ENCODE data around the gene CADM1.

Gene CADM1

DNA sequence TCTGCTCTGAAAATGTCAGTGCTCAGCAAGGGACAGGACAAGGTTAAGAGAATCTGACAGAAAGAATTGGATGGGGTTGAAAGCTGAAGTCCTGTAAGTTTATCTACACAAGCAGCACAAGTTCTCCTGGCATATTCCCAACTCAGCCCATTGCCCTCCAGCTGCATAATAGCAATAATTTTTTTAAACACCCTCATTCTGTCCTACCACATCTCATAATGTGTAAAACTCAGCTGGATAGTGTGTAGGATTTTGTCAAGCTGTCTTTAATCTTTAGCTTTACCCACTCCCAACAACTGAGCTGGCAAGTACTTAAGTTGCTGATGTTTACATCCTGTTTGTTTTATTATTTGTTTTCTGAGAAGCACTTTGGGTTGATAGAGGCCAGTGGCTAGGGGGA, 158.9 kb downstream of the CADM1 start:
- Histone ChIP-seq H3K27me3 (ENCODE audit: control insufficient read depth in 1 of 2, insufficient read depth in 2 of 2, low read length in 2 of 2) (no peaks in the 10 kb centered on the region), H3K36me3 (ENCODE audit: insufficient read depth, low read length) (no peaks in the 10 kb centered on the region), H3K9ac (ENCODE audit: low read length) (no peak overlapping the region), H3K27ac (ENCODE audit: low read depth, low read length) (no peak overlapping the region), H3K9me3 (ENCODE audit: low read length) (no peaks in the 10 kb centered on the region), H3K4me1 (ENCODE audit: insufficient read depth, low read length) (no peaks in the 10 kb centered on the region), H3K4me3 (ENCODE audit: low read depth in 1 of 2, low read length in 2 of 2) (no peak overlapping the region)

DNA sequence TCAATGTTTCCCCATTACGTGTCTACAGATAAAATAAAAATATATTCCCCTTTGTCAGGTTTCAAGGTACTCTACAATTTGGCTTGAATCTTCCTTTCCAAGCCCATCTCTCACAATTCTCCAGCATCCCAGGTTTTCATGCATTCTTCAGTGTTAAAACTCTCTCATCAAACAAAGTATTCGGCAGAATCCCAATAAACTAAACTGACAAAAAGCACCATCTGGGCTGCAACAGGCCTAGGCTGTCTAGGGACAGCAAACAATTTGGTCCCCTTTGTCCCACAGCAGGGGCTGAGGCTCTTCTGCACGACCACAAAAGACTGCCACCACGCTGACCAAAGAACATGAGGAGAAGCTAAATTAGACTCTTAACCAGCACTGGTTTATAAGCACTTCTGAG, 159.4 kb downstream of the CADM1 start:
- no peak overlapping the region for H3K4me3 ChIP-seq (ENCODE audit: low read depth in 1 of 2, low read length in 2 of 2)
- H3K27ac ChIP-seq (ENCODE audit: low read depth, low read length), result no peak overlapping the region
- no peaks in the 10 kb centered on the region for H3K27me3 ChIP-seq (ENCODE audit: control insufficient read depth in 1 of 2, insufficient read depth in 2 of 2, low read length in 2 of 2)
- H3K4me1 ChIP-seq (ENCODE audit: insufficient read depth, low read length), result no peaks in the 10 kb centered on the region
- H3K9ac ChIP-seq (ENCODE audit: low read length), result no peak overlapping the region
- no peaks in the 10 kb centered on the region for H3K36me3 ChIP-seq (ENCODE audit: insufficient read depth, low read length)
- no peaks in the 10 kb centered on the region for H3K9me3 ChIP-seq (ENCODE audit: low read length)

DNA sequence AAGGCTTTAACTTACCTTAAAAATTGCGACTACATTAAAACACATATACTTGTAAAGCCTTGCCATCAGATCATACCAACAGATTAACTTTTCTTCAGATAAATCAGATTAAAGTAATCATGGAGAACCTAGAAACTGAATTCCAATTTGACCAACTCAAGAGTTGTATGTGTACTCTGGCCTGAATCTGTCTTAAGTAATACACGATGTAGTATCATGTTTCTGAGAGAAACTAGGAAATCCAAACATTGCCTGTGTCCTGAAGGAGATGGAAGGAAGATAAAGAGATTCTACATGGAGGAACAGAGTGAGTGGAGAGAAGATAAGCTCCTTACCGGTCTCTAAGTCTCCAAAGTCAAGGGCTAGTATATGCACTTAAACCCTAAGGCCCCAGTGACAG, 162.1 kb downstream of the CADM1 start:
- no peak overlapping the region for H3K9ac ChIP-seq (ENCODE audit: low read length)
- no peak overlapping the region for H3K4me3 ChIP-seq (ENCODE audit: low read depth in 1 of 2, low read length in 2 of 2)
- H3K36me3 ChIP-seq (ENCODE audit: insufficient read depth, low read length), result no peaks in the 10 kb centered on the region
- H3K27me3 ChIP-seq (ENCODE audit: control insufficient read depth in 1 of 2, insufficient read depth in 2 of 2, low read length in 2 of 2), result no peaks in the 10 kb centered on the region
- H3K9me3 ChIP-seq (ENCODE audit: low read length), result no peaks in the 10 kb centered on the region
- no peak overlapping the region for H3K27ac ChIP-seq (ENCODE audit: low read depth, low read length)
- H3K4me1 ChIP-seq (ENCODE audit: insufficient read depth, low read length), result no peaks in the 10 kb centered on the region

DNA sequence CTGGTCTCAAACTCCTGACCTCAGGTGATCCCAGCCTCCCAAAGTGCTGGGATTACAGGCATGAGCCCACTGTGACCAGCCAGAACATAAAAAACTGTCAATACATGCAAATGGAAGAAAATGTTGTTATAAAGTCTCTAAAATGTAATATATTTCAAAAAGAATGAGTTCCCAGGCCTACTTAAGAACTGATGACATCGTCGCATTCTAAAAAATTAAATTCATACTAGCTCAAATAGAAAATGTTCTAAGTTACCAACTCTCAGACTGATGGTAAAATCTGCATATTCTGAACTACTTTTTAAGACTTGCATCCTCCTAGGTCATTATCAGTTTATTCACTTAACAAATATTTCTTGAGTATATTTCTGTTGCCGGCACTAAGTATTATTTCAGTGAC, 163.3 kb downstream of the CADM1 start:
- H3K4me1 ChIP-seq (ENCODE audit: insufficient read depth, low read length), result no peaks in the 10 kb centered on the region
- no peaks in the 10 kb centered on the region for H3K27me3 ChIP-seq (ENCODE audit: control insufficient read depth in 1 of 2, insufficient read depth in 2 of 2, low read length in 2 of 2)
- no peak overlapping the region for H3K4me3 ChIP-seq (ENCODE audit: low read depth in 1 of 2, low read length in 2 of 2)

DNA sequence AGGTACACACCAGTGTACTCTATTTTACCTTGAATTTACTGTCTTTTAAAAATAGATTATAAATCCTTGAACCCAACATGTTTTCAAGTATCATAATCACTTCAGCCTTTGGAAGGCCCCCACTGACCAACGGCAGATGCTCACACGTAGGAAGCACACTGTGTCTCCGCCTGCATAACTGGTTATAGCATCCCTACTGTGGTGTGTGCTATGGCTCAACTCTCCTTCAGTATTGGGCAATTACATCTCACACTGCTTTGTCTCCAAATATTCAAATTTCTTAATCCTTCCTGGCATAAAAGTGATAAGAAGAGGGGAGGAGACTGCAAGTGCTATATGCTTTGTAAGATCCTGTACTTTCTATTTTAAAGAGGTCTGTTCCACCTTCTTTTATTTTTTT, 165.7 kb downstream of the CADM1 start:
- H3K9ac ChIP-seq (ENCODE audit: low read length), result no peak overlapping the region
- H3K4me1 ChIP-seq (ENCODE audit: insufficient read depth, low read length), result no peaks in the 10 kb centered on the region
- H3K9me3 ChIP-seq (ENCODE audit: low read length), result no peaks in the 10 kb centered on the region
- no peaks in the 10 kb centered on the region for H3K36me3 ChIP-seq (ENCODE audit: insufficient read depth, low read length)
- no peak overlapping the region for H3K4me3 ChIP-seq (ENCODE audit: low read depth in 1 of 2, low read length in 2 of 2)
- H3K27ac ChIP-seq (ENCODE audit: low read depth, low read length), result no peak overlapping the region
- no peaks in the 10 kb centered on the region for H3K27me3 ChIP-seq (ENCODE audit: control insufficient read depth in 1 of 2, insufficient read depth in 2 of 2, low read length in 2 of 2)

More for the DNA sequence above, 163.3 kb downstream of the CADM1 start:
- Histone ChIP-seq H3K9ac (ENCODE audit: low read length) (no peak overlapping the region), H3K9me3 (ENCODE audit: low read length) (no peaks in the 10 kb centered on the region), H3K36me3 (ENCODE audit: insufficient read depth, low read length) (no peaks in the 10 kb centered on the region), H3K27ac (ENCODE audit: low read depth, low read length) (no peak overlapping the region)

DNA sequence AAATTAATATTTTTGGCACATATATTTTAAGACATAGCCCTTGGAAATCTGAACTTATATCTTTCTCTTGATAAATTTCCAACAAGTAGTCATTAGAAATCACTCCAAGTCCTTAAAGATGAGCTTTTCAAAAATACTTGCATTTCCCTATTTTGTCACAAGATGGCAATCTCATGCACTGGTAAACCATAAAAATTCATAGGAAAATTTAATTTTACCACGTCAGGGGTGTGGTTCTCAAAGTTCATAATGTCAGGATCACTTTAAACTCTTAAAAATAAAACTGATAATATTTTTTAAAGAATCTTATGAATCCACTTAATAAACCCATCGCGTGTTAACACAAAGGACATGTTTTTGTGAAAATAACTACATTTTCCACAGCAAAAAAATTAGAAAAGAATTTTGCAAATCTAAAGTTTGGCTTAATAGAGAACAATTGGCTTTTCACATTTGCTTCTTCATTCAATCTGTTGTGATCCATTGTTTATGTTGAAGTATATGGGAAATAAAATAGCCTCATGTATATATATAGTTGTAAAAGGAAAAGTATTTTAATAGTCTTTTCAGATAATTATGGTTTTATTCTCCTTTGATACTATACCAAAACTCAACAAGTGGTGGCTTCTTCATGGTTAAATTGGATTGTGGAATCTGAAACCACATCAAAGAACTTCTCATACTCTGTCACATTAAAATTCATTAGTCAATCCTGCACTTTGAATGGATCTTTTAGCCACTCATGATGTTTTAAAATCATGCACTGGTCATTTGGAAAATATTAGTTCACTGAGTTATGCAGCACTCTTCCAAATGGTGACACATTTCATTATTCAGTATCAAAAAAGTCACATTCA, 169.1 kb downstream of the CADM1 start:
- H3K27me3 ChIP-seq (ENCODE audit: control insufficient read depth in 1 of 2, insufficient read depth in 2 of 2, low read length in 2 of 2), result no peaks in the 10 kb centered on the region
- no peaks in the 10 kb centered on the region for H3K9me3 ChIP-seq (ENCODE audit: low read length)
- no peak overlapping the region for H3K9ac ChIP-seq (ENCODE audit: low read length)
- no peak overlapping the region for H3K27ac ChIP-seq (ENCODE audit: low read depth, low read length)
- H3K4me3 ChIP-seq (ENCODE audit: low read depth in 1 of 2, low read length in 2 of 2), result no peak overlapping the region
- H3K4me1 ChIP-seq (ENCODE audit: insufficient read depth, low read length), result no peaks in the 10 kb centered on the region
- no peaks in the 10 kb centered on the region for H3K36me3 ChIP-seq (ENCODE audit: insufficient read depth, low read length)

DNA sequence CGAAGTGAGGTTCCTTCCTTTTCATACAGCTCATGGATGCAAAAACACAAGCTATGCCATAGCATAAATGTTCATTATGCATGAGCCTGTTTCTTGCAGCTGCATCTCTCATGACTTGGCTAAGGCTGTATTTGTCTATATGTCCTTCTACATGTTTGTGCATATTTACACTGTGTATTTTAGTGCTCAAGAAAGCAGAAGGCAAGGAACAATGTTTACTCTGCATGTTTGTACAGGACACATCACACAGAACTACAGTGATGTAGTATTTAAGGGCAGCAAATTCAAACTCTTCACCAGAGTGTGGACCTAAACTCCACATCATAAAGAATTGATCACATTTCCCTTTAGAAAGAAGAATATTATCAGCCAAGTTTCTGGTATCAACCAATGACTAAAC, 170.3 kb downstream of the CADM1 start:
- H3K9ac ChIP-seq (ENCODE audit: low read length), result no peak overlapping the region
- no peaks in the 10 kb centered on the region for H3K36me3 ChIP-seq (ENCODE audit: insufficient read depth, low read length)
- no peaks in the 10 kb centered on the region for H3K27me3 ChIP-seq (ENCODE audit: control insufficient read depth in 1 of 2, insufficient read depth in 2 of 2, low read length in 2 of 2)
- H3K27ac ChIP-seq (ENCODE audit: low read depth, low read length), result no peak overlapping the region
- no peak overlapping the region for H3K4me3 ChIP-seq (ENCODE audit: low read depth in 1 of 2, low read length in 2 of 2)
- H3K4me1 ChIP-seq (ENCODE audit: insufficient read depth, low read length), result no peaks in the 10 kb centered on the region
- H3K9me3 ChIP-seq (ENCODE audit: low read length), result no peaks in the 10 kb centered on the region

DNA sequence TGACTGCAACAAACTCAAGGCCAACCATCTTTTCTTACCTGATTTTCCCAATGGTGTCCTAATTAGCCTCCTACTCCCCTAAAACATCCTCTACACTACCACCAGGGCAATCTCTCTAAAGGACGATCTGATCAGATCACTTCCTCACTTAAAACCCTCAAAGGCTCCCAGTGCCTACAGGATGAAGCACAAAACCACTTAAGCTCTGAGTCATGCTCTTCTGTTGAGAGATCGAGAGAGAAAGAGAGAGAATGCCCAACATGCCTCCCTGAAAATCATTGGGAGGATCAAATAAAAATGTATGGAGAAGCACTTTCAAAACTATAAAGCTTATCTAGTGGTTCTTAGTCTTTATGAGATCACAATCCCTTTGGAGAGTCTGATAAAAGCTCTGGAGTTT, 171.1 kb downstream of the CADM1 start:
- Histone ChIP-seq H3K9ac (ENCODE audit: low read length) (no peak overlapping the region), H3K9me3 (ENCODE audit: low read length) (no peaks in the 10 kb centered on the region), H3K4me3 (ENCODE audit: low read depth in 1 of 2, low read length in 2 of 2) (no peak overlapping the region), H3K27ac (ENCODE audit: low read depth, low read length) (no peak overlapping the region), H3K4me1 (ENCODE audit: insufficient read depth, low read length) (no peaks in the 10 kb centered on the region), H3K36me3 (ENCODE audit: insufficient read depth, low read length) (no peaks in the 10 kb centered on the region), H3K27me3 (ENCODE audit: control insufficient read depth in 1 of 2, insufficient read depth in 2 of 2, low read length in 2 of 2) (no peaks in the 10 kb centered on the region)

DNA sequence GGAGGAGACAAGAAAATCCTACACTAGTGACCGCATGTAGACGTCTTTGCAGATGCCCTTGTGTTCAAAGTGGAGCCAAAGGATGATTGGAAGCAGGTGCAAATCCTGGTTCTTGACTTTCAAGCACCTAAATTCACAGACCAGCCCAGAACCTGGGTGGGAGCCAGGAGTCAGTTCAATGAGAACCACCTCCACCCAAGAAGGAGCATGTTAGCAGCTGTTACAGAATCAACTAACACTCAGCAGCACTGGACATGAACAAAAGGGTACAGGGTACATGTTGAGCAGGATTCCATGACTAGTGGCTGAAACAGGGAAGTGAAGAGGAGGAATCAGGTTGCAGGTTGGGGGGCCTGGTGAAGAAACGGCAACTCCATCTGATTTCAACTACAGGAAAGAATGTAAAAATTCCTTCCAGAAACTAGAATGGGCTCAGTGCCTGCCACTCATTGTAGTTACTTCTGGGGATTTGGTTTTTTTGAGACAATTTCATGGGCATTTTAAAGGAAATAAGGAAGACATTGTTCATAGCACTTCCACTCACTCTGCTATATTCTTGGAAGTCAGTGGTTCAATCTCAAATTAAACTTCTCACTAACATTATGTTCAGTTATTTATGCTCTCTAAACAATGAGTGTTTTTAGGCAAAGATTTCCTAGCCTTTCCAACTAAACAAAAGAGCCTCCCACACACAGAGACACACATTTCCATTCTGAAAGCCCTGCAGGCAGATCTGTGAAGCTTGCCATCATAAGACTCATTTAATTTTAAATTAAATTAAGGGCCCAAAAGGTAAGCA, 173.3 kb downstream of the CADM1 start:
- Histone ChIP-seq H3K9ac (ENCODE audit: low read length) (no peak overlapping the region), H3K9me3 (ENCODE audit: low read length) (no peaks in the 10 kb centered on the region), H3K4me1 (ENCODE audit: insufficient read depth, low read length) (no peaks in the 10 kb centered on the region), H3K4me3 (ENCODE audit: low read depth in 1 of 2, low read length in 2 of 2) (no peak overlapping the region), H3K36me3 (ENCODE audit: insufficient read depth, low read length) (no peaks in the 10 kb centered on the region), H3K27me3 (ENCODE audit: control insufficient read depth in 1 of 2, insufficient read depth in 2 of 2, low read length in 2 of 2) (no peaks in the 10 kb centered on the region), H3K27ac (ENCODE audit: low read depth, low read length) (no peak overlapping the region)

DNA sequence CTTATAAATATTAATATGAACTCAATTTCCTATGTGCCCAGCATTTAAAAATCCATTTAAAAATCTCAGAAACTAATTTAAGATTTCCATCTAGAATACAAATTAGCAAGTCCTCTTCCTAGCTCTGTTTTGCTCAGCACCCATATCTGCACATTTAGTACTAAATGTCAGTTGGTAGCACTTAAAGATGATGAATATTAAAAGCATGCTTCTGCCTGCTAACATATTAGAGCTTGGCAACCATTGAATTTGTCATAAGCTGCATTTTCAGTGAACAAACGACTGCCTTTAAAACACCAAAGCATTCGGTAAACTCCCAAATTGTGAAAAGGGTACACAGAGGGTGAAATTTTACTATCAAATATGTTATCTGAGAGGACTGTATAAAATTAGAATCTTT, 177.7 kb downstream of the CADM1 start:
- H3K27ac ChIP-seq (ENCODE audit: low read depth, low read length), result no peak overlapping the region
- H3K9ac ChIP-seq (ENCODE audit: low read length), result no peak overlapping the region
- no peaks in the 10 kb centered on the region for H3K27me3 ChIP-seq (ENCODE audit: control insufficient read depth in 1 of 2, insufficient read depth in 2 of 2, low read length in 2 of 2)
- no peaks in the 10 kb centered on the region for H3K36me3 ChIP-seq (ENCODE audit: insufficient read depth, low read length)
- H3K9me3 ChIP-seq (ENCODE audit: low read length), result no peaks in the 10 kb centered on the region
- H3K4me1 ChIP-seq (ENCODE audit: insufficient read depth, low read length), result no peaks in the 10 kb centered on the region
- H3K4me3 ChIP-seq (ENCODE audit: low read depth in 1 of 2, low read length in 2 of 2), result no peak overlapping the region

DNA sequence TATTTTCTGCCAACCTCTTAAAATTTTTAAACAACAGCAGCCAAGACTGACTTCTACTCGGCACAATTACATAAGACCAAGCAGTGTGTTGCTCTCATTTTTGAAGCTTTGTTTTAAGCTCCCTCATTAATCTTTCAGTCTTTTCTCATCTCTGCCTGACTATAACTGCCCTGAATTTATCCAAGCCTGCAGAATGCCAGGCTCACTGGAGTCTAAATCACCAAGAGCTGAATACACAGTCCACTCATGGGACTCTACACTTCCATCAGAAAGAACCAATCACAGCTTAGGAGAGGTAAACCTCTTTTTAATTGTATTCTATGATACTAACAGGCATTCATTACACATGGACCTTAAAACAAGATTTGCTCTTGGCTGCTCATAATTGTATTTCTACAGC, 178.7 kb downstream of the CADM1 start:
- no peak overlapping the region for H3K27ac ChIP-seq (ENCODE audit: low read depth, low read length)
- H3K4me1 ChIP-seq (ENCODE audit: insufficient read depth, low read length), result no peaks in the 10 kb centered on the region
- no peak overlapping the region for H3K4me3 ChIP-seq (ENCODE audit: low read depth in 1 of 2, low read length in 2 of 2)
- H3K9ac ChIP-seq (ENCODE audit: low read length), result no peak overlapping the region
- H3K27me3 ChIP-seq (ENCODE audit: control insufficient read depth in 1 of 2, insufficient read depth in 2 of 2, low read length in 2 of 2), result no peaks in the 10 kb centered on the region
- H3K36me3 ChIP-seq (ENCODE audit: insufficient read depth, low read length), result no peaks in the 10 kb centered on the region
- no peaks in the 10 kb centered on the region for H3K9me3 ChIP-seq (ENCODE audit: low read length)
